ENCODE data around the gene TCF7L1. TPM values are rescaled to one million over a fixed set of nuclear protein-coding genes. Genes with fewer than 3 reads are reported as not detected.

The TCF7L1 gene
- total RNA-seq, 4 donors from 2014 or later, result 2.1 to 14.0 (median 3.9) TPM

GRCh38 chr2:85131116-85131515, 2.1 kb upstream of the TCF7L1 start:
- no peak for ATAC-seq (ENCODE audit: low FRiP score)
- no peak for TF ChIP-seq CTCF (IDR thresholded peaks at IDR 0.05)
- no peak for DNase-seq (ENCODE audit: low spot score)

- TF ChIP-seq CTCF (IDR thresholded peaks at IDR 0.05), result no peak
- no peak for ATAC-seq (ENCODE audit: low FRiP score)
- no peak for DNase-seq (ENCODE audit: low spot score)
Measured at GRCh38 chr2:85132397-85132796, 795 bp upstream of the TCF7L1 start.

DNA sequence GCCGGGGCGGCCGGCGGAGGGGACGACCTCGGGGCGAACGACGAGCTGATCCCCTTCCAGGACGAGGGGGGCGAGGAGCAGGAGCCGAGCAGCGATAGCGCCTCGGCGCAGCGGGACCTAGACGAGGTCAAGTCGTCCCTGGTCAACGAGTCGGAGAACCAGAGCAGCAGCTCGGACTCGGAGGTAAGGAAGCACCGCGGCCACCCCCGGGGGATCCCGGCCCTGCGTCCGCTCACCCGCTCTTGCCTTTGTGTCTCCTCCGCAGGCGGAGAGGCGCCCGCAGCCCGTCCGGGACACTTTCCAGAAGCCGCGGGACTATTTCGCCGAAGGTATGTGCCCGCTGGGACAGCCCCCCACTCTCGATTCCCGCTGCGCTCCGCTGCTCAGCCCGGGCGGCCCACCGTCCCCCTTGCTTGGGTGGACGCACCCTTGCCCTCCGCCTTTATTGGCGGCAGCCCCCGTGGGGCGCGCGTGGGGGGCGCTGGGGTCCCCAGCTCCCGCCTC, 611 bp downstream of the TCF7L1 start:
- ATAC-seq (ENCODE audit: low FRiP score) (no peak), DNase-seq (ENCODE audit: low spot score) (no peak)
- TF ChIP-seq CTCF (IDR thresholded peaks at IDR 0.05), result no peak

DNA sequence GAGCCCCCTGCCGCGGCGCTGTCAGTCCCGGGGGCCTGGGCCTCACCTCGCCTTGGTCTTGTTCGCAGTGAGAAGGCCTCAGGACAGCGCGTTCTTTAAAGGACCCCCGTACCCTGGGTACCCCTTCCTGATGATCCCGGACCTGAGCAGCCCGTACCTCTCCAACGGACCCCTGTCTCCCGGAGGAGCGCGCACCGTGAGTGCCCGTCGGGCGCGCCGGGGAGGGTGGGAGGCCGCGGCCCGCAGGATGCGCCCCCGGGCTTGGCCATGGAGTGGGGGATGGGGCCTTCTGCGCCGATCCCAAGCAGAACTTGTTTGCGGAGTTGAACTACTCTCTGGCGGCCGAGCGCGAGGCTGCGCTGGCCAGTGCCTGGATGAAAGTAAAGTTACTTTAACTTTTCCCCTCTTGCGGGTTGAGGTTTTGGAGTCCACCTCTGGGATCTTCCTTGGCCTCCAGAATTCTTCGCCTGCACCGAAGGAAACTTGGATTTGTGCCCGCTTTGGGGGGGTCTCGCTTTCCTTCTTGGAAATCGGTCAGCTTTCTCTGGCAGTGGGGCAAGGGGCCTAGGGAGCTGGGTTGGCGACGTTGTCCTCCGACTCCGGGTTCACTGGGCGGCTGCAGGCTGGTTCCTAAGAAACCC, 1.2 kb downstream of the TCF7L1 start:
- DNase-seq (ENCODE audit: low spot score) (no peak), ATAC-seq (ENCODE audit: low FRiP score) (peak; percentile 15)
- no peak for TF ChIP-seq CTCF (IDR thresholded peaks at IDR 0.05)

GRCh38 chr2:85134896-85135659, 1.9 kb downstream of the TCF7L1 start:
- no peak for TF ChIP-seq CTCF (IDR thresholded peaks at IDR 0.05)
- DNase-seq (ENCODE audit: low spot score) (no peak), ATAC-seq (ENCODE audit: low FRiP score) (no peak)

DNA sequence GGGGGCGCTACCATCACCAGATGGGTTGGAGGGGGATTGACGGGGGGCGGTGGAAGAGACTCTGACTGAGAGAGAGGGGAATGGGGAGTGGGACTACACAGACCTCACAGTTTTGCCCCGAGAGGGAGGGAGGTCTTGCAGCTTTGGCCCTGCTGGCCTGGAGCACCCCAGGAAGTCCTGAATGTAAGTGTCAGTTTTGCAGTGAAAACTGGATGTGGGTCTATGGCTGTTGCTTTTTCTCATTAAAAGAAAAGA, 2.4 kb downstream of the TCF7L1 start:
- no peak for ATAC-seq (ENCODE audit: low FRiP score)
- TF ChIP-seq CTCF (IDR thresholded peaks at IDR 0.05), result no peak
- DNase-seq (ENCODE audit: low spot score), result no peak

DNA sequence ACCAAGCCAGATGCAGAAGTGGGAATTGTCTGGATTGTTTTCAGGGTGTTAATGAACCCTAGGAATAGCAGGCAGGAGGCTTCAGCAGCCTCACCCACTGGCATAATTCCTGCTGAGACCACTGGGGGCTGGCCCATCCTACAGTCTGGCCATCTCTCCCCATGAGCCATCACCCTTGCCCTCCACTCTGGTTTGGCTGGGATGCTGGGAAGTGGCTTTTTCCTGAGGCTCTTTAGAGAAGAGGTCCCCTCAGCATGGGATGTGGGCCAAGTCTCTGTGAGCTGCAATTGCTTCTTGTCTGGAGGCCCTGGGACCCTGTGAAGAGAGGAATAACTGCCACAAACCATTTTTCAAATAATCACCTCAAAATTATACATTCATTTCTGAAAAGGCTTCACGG, 4.0 kb downstream of the TCF7L1 start:
- no peak for DNase-seq (ENCODE audit: low spot score)
- TF ChIP-seq CTCF (IDR thresholded peaks at IDR 0.05), result no peak
- no peak for ATAC-seq (ENCODE audit: low FRiP score)
